Chondrocyte (in vitro differentiated cells): Measurements from ENCODE around the gene HSPG2. TPM values are rescaled to one million over a fixed set of nuclear protein-coding genes. Genes with fewer than 3 reads are reported as not detected.

Experiments
- DNase-seq: peaks from one replicate; pipeline ENCODE4 v3.0.0; 2021; ENCODE audit warnings: mixed read lengths, low spot score
- H3K27ac Mint-ChIP-seq: one replicate; pipeline ENCODE4 v1.8.0; 2021; ENCODE audit warnings: mild to moderate bottlenecking, moderate library complexity, mixed read lengths; ENCODE audit not compliant: unreplicated experiment
- H3K27me3 Mint-ChIP-seq: 2 replicates; pipeline ENCODE4 v1.8.0; 2021; ENCODE audit warnings: low read depth, mixed read lengths
- H3K36me3 Mint-ChIP-seq: 2 replicates; pipeline ENCODE4 v1.8.0; 2021; ENCODE audit warnings: low read depth, mixed read lengths
- H3K4me1 Mint-ChIP-seq: 2 replicates; pipeline ENCODE4 v1.8.0; 2021; ENCODE audit warnings: low read depth, mild to moderate bottlenecking, mixed read lengths
- H3K4me3 Mint-ChIP-seq: one replicate; pipeline ENCODE4 v1.8.0; 2021; ENCODE audit warnings: mild to moderate bottlenecking, moderate library complexity, mixed read lengths; ENCODE audit not compliant: unreplicated experiment
- H3K9me3 Mint-ChIP-seq: 2 replicates; pipeline ENCODE4 v1.8.0; 2021; ENCODE audit warnings: low read depth, mixed read lengths
- CTCF ChIP-seq: fragments of 200-600 bp; sonication (generic); IDR thresholded peaks from 2 replicates; pipeline ENCODE4 v1.5.0; 2021; ENCODE audit warnings: antibody characterized with exemption, mild to moderate bottlenecking, moderate library complexity
- total RNA-seq: library from RNA; stranded (reverse); gene quantifications from 3 replicates; pipeline ENCODE4 v1.2.1, GENCODE V29; 2021

The HSPG2 gene
- total RNA-seq, 1 donor from 2014 or later = 481 TPM

GRCh38 chr1:21823206-21823979, 113.7 kb downstream of the HSPG2 start:
- H3K27me3 Mint-ChIP-seq = no peaks in the 10 kb centered on the region
- TF ChIP-seq CTCF = no peak
- H3K9me3 Mint-ChIP-seq = peaks cover 3% of the 10 kb centered on the region
- H3K36me3 Mint-ChIP-seq = peaks cover 39% of the 10 kb centered on the region
- H3K27ac Mint-ChIP-seq = no peak overlapping the region
- no peak overlapping the region for H3K4me3 Mint-ChIP-seq
- H3K4me1 Mint-ChIP-seq = no peaks in the 10 kb centered on the region
- DNase-seq = peak; percentile 93

GRCh38 chr1:21822349-21822748, 114.8 kb downstream of the HSPG2 start:
- H3K27ac Mint-ChIP-seq = no peak overlapping the region
- H3K4me1 Mint-ChIP-seq = peaks cover 2% of the 10 kb centered on the region
- no peak for DNase-seq

GRCh38 chr1:21821385-21822019, 115.6 kb downstream of the HSPG2 start:
- peaks cover 30% of the 10 kb centered on the region for H3K36me3 Mint-ChIP-seq
- H3K27me3 Mint-ChIP-seq = no peaks in the 10 kb centered on the region
- no peak for TF ChIP-seq CTCF
- H3K27ac Mint-ChIP-seq = no peak overlapping the region
- H3K9me3 Mint-ChIP-seq = peaks cover 3% of the 10 kb centered on the region
- no peak for DNase-seq
- H3K4me3 Mint-ChIP-seq = no peak overlapping the region
- peaks cover 9% of the 10 kb centered on the region for H3K4me1 Mint-ChIP-seq

More at GRCh38 chr1:21822349-21822748, 114.8 kb downstream of the HSPG2 start:
- peaks cover 3% of the 10 kb centered on the region for H3K9me3 Mint-ChIP-seq
- no peak for TF ChIP-seq CTCF
- peaks cover 31% of the 10 kb centered on the region for H3K36me3 Mint-ChIP-seq
- no peaks in the 10 kb centered on the region for H3K27me3 Mint-ChIP-seq
- H3K4me3 Mint-ChIP-seq = no peak overlapping the region

GRCh38 chr1:21820597-21821232, 116.4 kb downstream of the HSPG2 start:
- Mint-ChIP-seq H3K4me3 (no peak overlapping the region), H3K27me3 (no peaks in the 10 kb centered on the region), H3K4me1 (peaks cover 9% of the 10 kb centered on the region), H3K36me3 (peaks cover 27% of the 10 kb centered on the region), H3K9me3 (peaks cover 3% of the 10 kb centered on the region), H3K27ac (no peak overlapping the region)
- no peak for DNase-seq
- no peak for TF ChIP-seq CTCF

GRCh38 chr1:21818656-21819055, 118.5 kb downstream of the HSPG2 start:
- no peak for DNase-seq
- no peak overlapping the region for H3K27ac Mint-ChIP-seq
- H3K9me3 Mint-ChIP-seq = peaks cover 3% of the 10 kb centered on the region
- H3K4me3 Mint-ChIP-seq = no peak overlapping the region
- TF ChIP-seq CTCF = no peak
- H3K36me3 Mint-ChIP-seq = peaks cover 25% of the 10 kb centered on the region
- peaks cover 11% of the 10 kb centered on the region for H3K4me1 Mint-ChIP-seq
- H3K27me3 Mint-ChIP-seq = peaks cover 3% of the 10 kb centered on the region
